HL-60 (cell line): ENCODE measurements around the gene FAM136A.

ENCODE experiments used
- CTCF ChIP-seq: IDR thresholded peaks from one replicate; pipeline ENCODE4 v1.5.1; 2011; ENCODE audit warnings: low read length, control low read depth, inconsistent platforms; ENCODE audit not compliant: insufficient read depth
- GABPA ChIP-seq: IDR thresholded peaks from 2 replicates; pipeline ENCODE4 v1.6.1; 2012; ENCODE audit warnings: low read depth
- REST ChIP-seq: IDR thresholded peaks from 2 replicates; pipeline ENCODE4 v1.6.1; 2012; ENCODE audit warnings: low read depth; ENCODE audit not compliant: insufficient replicate concordance

GRCh38 chr2:70270323-70270722, 31.5 kb downstream of the FAM136A start:
- TF ChIP-seq GABPA (no peak), REST (no peak), CTCF (no peak)
